H1 (cell line): ENCODE data around the gene UBAP2L. TPM values are rescaled to one million over a fixed set of nuclear protein-coding genes. Genes with fewer than 3 reads are reported as not detected.

Experiments
- CHD1 ChIP-seq: IDR thresholded peaks from 2 replicates; pipeline ENCODE4 v1.6.1; 2012; ENCODE audit warnings: low read depth, low read length, improper control_type of control experiment
- POU5F1 ChIP-seq: IDR thresholded peaks from 2 replicates; pipeline ENCODE4 v1.6.1; 2011; ENCODE audit warnings: low read depth, mild to moderate bottlenecking, low read length, moderate library complexity
- SP1 ChIP-seq: IDR thresholded peaks from 2 replicates; pipeline ENCODE4 v1.6.1; 2011; ENCODE audit warnings: low read depth, low read length
- SP4 ChIP-seq: IDR thresholded peaks from 2 replicates; pipeline ENCODE4 v1.6.1; 2012; ENCODE audit warnings: low read length, inconsistent platforms
- polyA plus RNA-seq, 7 experiments: library from polyadenylated mRNA; depleted of rRNA in 3 of 7; stranded (reverse) in 5 of 7; unstranded in 2 of 7; fragments of >200 nt in 5 of 7; fragments of 200-250 nt in 2 of 7; gene quantifications; 1 replicate in 5 of 7; 2 replicates in 1 of 7; 4 replicates in 1 of 7; pipeline versions ENCODE4 v1.2.1 to v1.2.3, GENCODE V29; 2011 to 2013; ENCODE audit warnings: missing spikeins in 2 of 7, mixed read lengths in 2 of 7
- total RNA-seq: library from RNA; stranded (reverse); fragmentation: NEBNext Ultra II Directional; extraction: Animal tissue kit (Norgen Biotek cat#: 25700); gene quantifications from 2 replicates; pipeline ENCODE4 v1.2.1, GENCODE V29; 2021

UBAP2L gene
- total and polyA plus RNA-seq, 2 of the 8 experiments (the other 6 are each of a cell fraction or from before 2014, with no cell fraction given): 254 to 349 TPM

GRCh38 chr1:154198756-154199562 is 21.8 kb upstream of the UBAP2L start (continued):
- TF ChIP-seq SP4: no peak
- TF ChIP-seq SP1: 0 out of 2 replicates have a peak, but pooled peaks have one; percentile 12
- TF ChIP-seq CHD1: no peak
- no peak for TF ChIP-seq POU5F1
